HCT116 (cell line): Measurements from ENCODE around the gene ADAMTS6. TPM values are rescaled to one million over a fixed set of nuclear protein-coding genes. Genes with fewer than 3 reads are reported as not detected.

ENCODE experiments used
- ATAC-seq: fragments of 200-7000 bp; cut with Tn5 transposase; 2 replicates; pipeline ENCODE4 v1.9.1; 2020; ENCODE audit warnings: mild to moderate bottlenecking, moderate library complexity
- BruUV-seq: library from RNA; stranded (reverse); fragments of 400-500 nt; replicated peaks from 2 replicates; lab custom pipeline; 2021; lab: Mats Ljungman, UMichigan
- CTCF ChIA-PET: fragments of 300-600 bp; sonication (Branson Sonifier 250); formaldehyde crosslinking; loops from one replicate; lab custom pipeline; 2021; ENCODE audit warnings: antibody characterized with exemption; lab: Charles Lee
- POLR2A ChIA-PET: fragments of 300-600, 350-600 bp; sonication (Branson Sonifier 250); formaldehyde crosslinking; loops from one replicate; lab custom pipeline; 2021; ENCODE audit warnings: antibody characterized with exemption; lab: Charles Lee
- RAD21 ChIA-PET, 2 experiments: fragments of 300-600 bp; sonication (Branson Sonifier 250); formaldehyde crosslinking; loops; one replicate each; lab custom pipeline; 2023; ENCODE audit warnings: low total read pairs in 2 of 2; ENCODE audit not compliant: uncharacterized antibody in 2 of 2, unreplicated experiment in 2 of 2, low non-redundant PET in 1 of 2; lab: Charles Lee
- DNase-seq: peaks from one replicate; pipeline ENCODE4 v3.0.0-alpha.2; 2010; ENCODE audit warnings: low read depth, low spot score
- H2AFZ ChIP-seq: fragments of 200-600 bp; shearing (Covaris generic), sonication (generic); 2 replicates; pipeline ENCODE4 v1.6.1; 2017; ENCODE audit warnings: low read depth, mixed run types, mixed read lengths, antibody characterized with exemption, low read length; ENCODE audit not compliant: poor library complexity, severe bottlenecking
- H3K27ac ChIP-seq: 2 replicates; pipeline ENCODE4 v1.5.1; 2012; ENCODE audit warnings: low read depth, low read length
- H3K27me3 ChIP-seq: fragments of 200-600 bp; sonication (generic); 2 replicates; pipeline ENCODE4 v1.6.1; 2016; ENCODE audit warnings: mixed run types, low read length, mixed read lengths; ENCODE audit not compliant: insufficient read depth
- H3K36me3 ChIP-seq, 2 experiments: fragments of 200-500 bp in 1 of 2; fragments of 200-600 bp in 1 of 2; sonication (Bioruptor generic) in 1 of 2; sonication (generic) in 1 of 2; 2 replicates each; pipeline versions ENCODE4 v1.5.1 to v1.6.1; 2014 to 2016; ENCODE audit warnings: low read length in 2 of 2, inconsistent platforms in 1 of 2, mixed read lengths in 1 of 2, mixed run types in 1 of 2; ENCODE audit not compliant: insufficient read depth in 2 of 2, control insufficient read depth in 1 of 2
- H3K4me1 ChIP-seq, 2 experiments: fragments of 200-600 bp in 1 of 2; sonication (generic) in 1 of 2; 2 replicates each; pipeline versions ENCODE4 v1.5.1 to v1.6.1; 2012 to 2017; ENCODE audit warnings: low read length in 2 of 2, inconsistent platforms in 1 of 2, mild to moderate bottlenecking in 1 of 2, mixed read lengths in 1 of 2, mixed run types in 1 of 2, moderate library complexity in 1 of 2; ENCODE audit not compliant: insufficient read depth in 2 of 2, control insufficient read depth in 1 of 2
- H3K4me2 ChIP-seq: fragments of 200-600 bp; sonication (generic); 2 replicates; pipeline ENCODE4 v1.6.1; 2017; ENCODE audit warnings: mixed run types, low read length, mixed read lengths
- H3K4me3 ChIP-seq, 2 experiments: fragments of 200-600 bp in 1 of 2; sonication (generic) in 1 of 2; replicated peaks in 1 of 2; 2 replicates each; pipeline ENCODE4 v1.5.1; 2011 to 2016; ENCODE audit warnings: low read length in 2 of 2, control low read depth in 1 of 2, low read depth in 1 of 2, mild to moderate bottlenecking in 1 of 2, mixed read lengths in 1 of 2, mixed run types in 1 of 2
- H3K79me2 ChIP-seq: fragments of 200-600 bp; sonication (generic); 2 replicates; pipeline ENCODE4 v1.6.1; 2017; ENCODE audit warnings: mild to moderate bottlenecking, mixed run types, low read length, moderate library complexity, mixed read lengths; ENCODE audit not compliant: insufficient read depth
- H3K9ac ChIP-seq: fragments of 200-600 bp; sonication (generic); 2 replicates; pipeline ENCODE4 v1.6.1; 2016; ENCODE audit warnings: low read length, mixed read lengths
- H3K9me2 ChIP-seq: fragments of 200-600 bp; sonication (generic), shearing (Covaris generic); 2 replicates; pipeline ENCODE4 v1.6.1; 2017; ENCODE audit warnings: mixed run types, mild to moderate bottlenecking, moderate library complexity; ENCODE audit not compliant: insufficient read depth
- H3K9me3 ChIP-seq, 2 experiments: fragments of 200-500 bp in 1 of 2; fragments of 200-600 bp in 1 of 2; sonication (Bioruptor generic) in 1 of 2; sonication (generic) in 1 of 2; 2 replicates each; pipeline ENCODE4 v1.6.1; 2014 to 2017; ENCODE audit warnings: low read length in 2 of 2, mixed read lengths in 2 of 2, inconsistent platforms in 1 of 2, low read depth in 1 of 2, mild to moderate bottlenecking in 1 of 2, mixed run types in 1 of 2, moderate library complexity in 1 of 2; ENCODE audit not compliant: control insufficient read depth in 1 of 2, insufficient read depth in 1 of 2
- H4K20me1 ChIP-seq: fragments of 200-600 bp; sonication (generic), shearing (Covaris generic); 2 replicates; pipeline ENCODE4 v1.6.1; 2017; ENCODE audit warnings: mixed run types, mild to moderate bottlenecking, moderate library complexity; ENCODE audit not compliant: insufficient read depth
- EZH2phosphoT487 ChIP-seq: fragments of 200-600 bp; IDR thresholded peaks from 2 replicates; pipeline ENCODE4 v1.6.1; 2018; ENCODE audit warnings: antibody characterized with exemption, borderline replicate concordance
- SRF ChIP-seq: IDR thresholded peaks from 2 replicates; pipeline ENCODE4 v1.6.1; 2012; ENCODE audit warnings: low read depth
- ZFX ChIP-seq: fragments of 450-650 bp; IDR thresholded peaks from 2 replicates; pipeline ENCODE4 v1.6.1; 2017
- intact Hi-C: fragments of 100-400 bp; cut with micrococcal nuclease; formaldehyde crosslinking; loops from 2 replicates; pipeline ENCODE4 v1.10.0; 2022
- total RNA-seq: library from RNA; stranded (reverse); gene quantifications from one replicate; pipeline ENCODE4 v1.2.1, GENCODE V29; 2021; ENCODE audit not compliant: unreplicated experiment
- TF ChIP-seq, protein P1 (sequence below): IDR thresholded peaks from 2 replicates; pipeline ENCODE4 v1.6.1; 2011; ENCODE audit warnings: mild to moderate bottlenecking, low read length, moderate library complexity; ENCODE audit not compliant: insufficient replicate concordance; ENCODE audit errors: extremely low read depth
- TF ChIP-seq, protein P2 (sequence below): IDR thresholded peaks from 2 replicates; pipeline ENCODE4 v1.6.1; 2012

Gene ADAMTS6
- total RNA-seq, 1 experiment from 2014 or later, result 0.93 TPM

DNA sequence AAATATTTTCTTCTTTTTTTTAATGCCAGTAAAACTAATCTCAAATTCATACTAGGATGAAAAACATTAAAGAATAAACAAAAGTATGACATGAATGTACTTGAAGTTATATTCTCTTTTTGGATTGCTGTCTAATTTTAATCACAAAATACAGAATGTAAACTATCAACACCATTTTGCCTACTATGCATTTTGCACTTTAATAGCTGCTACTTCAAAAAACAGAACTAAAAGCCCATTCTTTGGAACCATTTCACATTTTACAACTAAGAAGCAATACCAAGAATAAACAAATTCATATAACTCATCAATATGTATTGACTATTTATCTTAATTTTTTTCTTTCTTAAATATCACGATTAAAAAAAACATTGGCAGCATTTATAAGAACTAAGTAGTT, 58.1 kb downstream of the ADAMTS6 start (continued):
- TF ChIP-seq, protein P1, sequence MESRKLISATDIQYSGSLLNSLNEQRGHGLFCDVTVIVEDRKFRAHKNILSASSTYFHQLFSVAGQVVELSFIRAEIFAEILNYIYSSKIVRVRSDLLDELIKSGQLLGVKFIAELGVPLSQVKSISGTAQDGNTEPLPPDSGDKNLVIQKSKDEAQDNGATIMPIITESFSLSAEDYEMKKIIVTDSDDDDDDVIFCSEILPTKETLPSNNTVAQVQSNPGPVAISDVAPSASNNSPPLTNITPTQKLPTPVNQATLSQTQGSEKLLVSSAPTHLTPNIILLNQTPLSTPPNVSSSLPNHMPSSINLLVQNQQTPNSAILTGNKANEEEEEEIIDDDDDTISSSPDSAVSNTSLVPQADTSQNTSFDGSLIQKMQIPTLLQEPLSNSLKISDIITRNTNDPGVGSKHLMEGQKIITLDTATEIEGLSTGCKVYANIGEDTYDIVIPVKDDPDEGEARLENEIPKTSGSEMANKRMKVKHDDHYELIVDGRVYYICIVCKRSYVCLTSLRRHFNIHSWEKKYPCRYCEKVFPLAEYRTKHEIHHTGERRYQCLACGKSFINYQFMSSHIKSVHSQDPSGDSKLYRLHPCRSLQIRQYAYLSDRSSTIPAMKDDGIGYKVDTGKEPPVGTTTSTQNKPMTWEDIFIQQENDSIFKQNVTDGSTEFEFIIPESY, result no peak

DNA sequence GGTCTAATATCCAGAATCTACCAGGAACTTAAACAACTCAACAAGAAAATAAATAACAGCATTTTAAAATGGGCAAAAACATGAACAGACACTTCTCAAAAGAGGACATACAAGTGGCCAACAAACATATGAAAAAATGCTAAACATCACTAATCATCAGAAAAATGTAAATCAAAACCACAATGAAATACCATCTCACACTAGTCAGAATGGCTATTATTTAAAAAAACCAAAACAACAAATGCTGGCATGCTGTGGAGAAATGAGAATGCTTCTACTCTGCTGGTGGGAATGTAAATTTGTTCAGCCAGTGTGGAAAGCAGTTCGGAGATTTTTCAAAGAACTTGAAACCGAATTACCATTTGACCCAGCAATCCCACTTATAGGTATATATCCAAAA, 63.1 kb downstream of the ADAMTS6 start:
- TF ChIP-seq, protein P1, result no peak
- TF ChIP-seq, protein P2, sequence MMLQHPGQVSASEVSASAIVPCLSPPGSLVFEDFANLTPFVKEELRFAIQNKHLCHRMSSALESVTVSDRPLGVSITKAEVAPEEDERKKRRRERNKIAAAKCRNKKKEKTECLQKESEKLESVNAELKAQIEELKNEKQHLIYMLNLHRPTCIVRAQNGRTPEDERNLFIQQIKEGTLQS, result no peak
- TF ChIP-seq ZFX (no peak), SRF (no peak), EZH2phosphoT487 (no peak)
- Histone ChIP-seq H2AFZ (no peak overlapping the region), H3K27me3 (no peaks in the 10 kb centered on the region), H3K4me2 (no peak overlapping the region), H3K4me3 (no peak overlapping the region), H3K4me1 (no peaks in the 10 kb centered on the region), H3K79me2 (no peaks in the 10 kb centered on the region), H4K20me1 (no peaks in the 10 kb centered on the region), H3K9me2 (no peaks in the 10 kb centered on the region), H3K9ac (no peak overlapping the region), H3K27ac (no peak overlapping the region), H3K9me3 (no peaks in the 10 kb centered on the region; a peak in 1 of 4 replicates), H3K36me3 (no peaks in the 10 kb centered on the region)
- BruUV-seq, result no TSS peak
- POLR2A ChIA-PET, result no interaction called here
- ATAC-seq, result no peak
- intact Hi-C loops, result no loop called here
- RAD21 ChIA-PET, result no interaction called here
- no peak for DNase-seq
- CTCF ChIA-PET, result no interaction called here
